Colon (tissue), 2 donors: ENCODE measurements around the gene IL19.

ENCODE experiments used
- FAIRE-seq: peaks from 2 replicates; lab custom pipeline; 2012; peaks lifted over from hg19 to GRCh38; lab: Jason Lieb, UNC
- donor health status: control.
- donor health status: control.

Gene IL19

GRCh38 chr1:206800891-206801290 lies 30.3 kb downstream of the IL19 start:
- no peak for FAIRE-seq

- FAIRE-seq, result no peak
Measured at GRCh38 chr1:206801467-206801866, 30.9 kb downstream of the IL19 start.

GRCh38 chr1:206802401-206802800 lies 31.8 kb downstream of the IL19 start:
- FAIRE-seq, result no peak

- no peak for FAIRE-seq
Measured at GRCh38 chr1:206803221-206803730, 32.7 kb downstream of the IL19 start.

GRCh38 chr1:206804156-206804737 lies 33.7 kb downstream of the IL19 start:
- no peak for FAIRE-seq

GRCh38 chr1:206805357-206805756 lies 34.8 kb downstream of the IL19 start:
- FAIRE-seq, result no peak

GRCh38 chr1:206808615-206809014 lies 38.0 kb downstream of the IL19 start:
- FAIRE-seq, result no peak

GRCh38 chr1:206809504-206810084 lies 39.0 kb downstream of the IL19 start:
- FAIRE-seq, result no peak

- FAIRE-seq, result no peak
Measured at GRCh38 chr1:206812471-206812870, 41.9 kb downstream of the IL19 start.

GRCh38 chr1:206814716-206815341 lies 44.3 kb downstream of the IL19 start:
- no peak for FAIRE-seq

- no peak for FAIRE-seq
Measured at GRCh38 chr1:206816390-206817287, 46.1 kb downstream of the IL19 start.

GRCh38 chr1:206821493-206821892 lies 50.9 kb downstream of the IL19 start:
- no peak for FAIRE-seq

- FAIRE-seq, result no peak
Measured at GRCh38 chr1:206823727-206824126, 53.2 kb downstream of the IL19 start.

GRCh38 chr1:206824331-206824730 lies 53.8 kb downstream of the IL19 start:
- FAIRE-seq, result no peak

- FAIRE-seq, result no peak
Measured at GRCh38 chr1:206826394-206826793, 55.8 kb downstream of the IL19 start.

- no peak for FAIRE-seq
Measured at GRCh38 chr1:206828061-206828460, 57.5 kb downstream of the IL19 start.

- FAIRE-seq, result no peak
Measured at GRCh38 chr1:206828765-206829164, 58.2 kb downstream of the IL19 start.

GRCh38 chr1:206829282-206829681 lies 58.7 kb downstream of the IL19 start:
- no peak for FAIRE-seq

- no peak for FAIRE-seq
Measured at GRCh38 chr1:206829875-206830274, 59.3 kb downstream of the IL19 start.

GRCh38 chr1:206831650-206832049 lies 61.1 kb downstream of the IL19 start:
- FAIRE-seq, result no peak

GRCh38 chr1:206832352-206832880 lies 61.8 kb downstream of the IL19 start:
- FAIRE-seq, result no peak

GRCh38 chr1:206833106-206833680 lies 62.6 kb downstream of the IL19 start:
- FAIRE-seq, result no peak
